Measurements from ENCODE around the gene FOXO3. TPM values are rescaled to one million over a fixed set of nuclear protein-coding genes. Genes with fewer than 3 reads are reported as not detected.

Gene FOXO3
- polyA plus RNA-seq, 1 donor (not counting 4 experiments of a cell fraction or from before 2014, with no cell fraction given), result 17.6 TPM

DNA sequence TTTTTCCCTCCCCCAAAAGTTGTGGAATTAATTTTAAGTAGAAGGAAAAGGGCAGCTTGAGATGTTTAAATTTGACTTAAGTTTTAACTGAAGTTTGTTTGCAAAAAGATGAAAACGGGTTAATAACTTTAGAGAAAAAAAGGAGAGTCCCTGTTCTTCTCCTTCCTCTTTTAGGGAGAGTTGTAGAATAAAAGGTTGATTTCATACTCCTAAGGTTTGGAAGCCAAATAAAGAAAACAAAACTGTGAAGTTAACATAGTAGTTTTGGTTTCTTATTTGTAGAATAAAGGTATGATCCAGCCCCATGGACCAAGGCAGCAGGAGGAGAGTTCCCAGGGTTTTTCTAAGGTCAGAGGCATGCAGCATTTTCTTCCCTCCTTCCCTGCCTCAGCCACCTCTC lies 33.4 kb downstream of the FOXO3 start:
- DNase-seq (ENCODE audit: low read depth, low spot score) (no peak), FAIRE-seq (no peak)
- Histone ChIP-seq H3K9ac (ENCODE audit: control insufficient read depth, extremely low read depth, insufficient read depth, low read length) (no peak overlapping the region), H3K27ac (ENCODE audit: control insufficient read depth, insufficient read depth, low read length) (no peak overlapping the region), H3K9me3 (ENCODE audit: control insufficient read depth, low read depth, low read length) (no peaks in the 10 kb centered on the region), H3K79me2 (ENCODE audit: control insufficient read depth, insufficient read depth, low read length) (peaks cover 76% of the 10 kb centered on the region), H3K27me3 (ENCODE audit: control insufficient read depth, extremely low read depth, insufficient read depth, low read length) (no peaks in the 10 kb centered on the region), H3K4me2 (ENCODE audit: control insufficient read depth, extremely low read depth, insufficient read depth, low read depth, low read length) (peak overlapping the region; percentile 8), H3K9me1 (ENCODE audit: control insufficient read depth, extremely low read depth, insufficient read depth, low read length) (no peaks in the 10 kb centered on the region), H3K36me3 (ENCODE audit: control insufficient read depth in 2 of 2, extremely low read depth in 1 of 2, insufficient read depth in 2 of 2, low read length in 2 of 2) (peaks cover 0 to 3% of the 10 kb centered on the region in 2 experiments), H3K4me3 (ENCODE audit: control insufficient read depth in 2 of 3, extremely low read depth in 1 of 3, insufficient read depth in 2 of 3, low read depth in 1 of 3, low read length in 3 of 3) (no peak overlapping the region), H4K20me1 (ENCODE audit: control insufficient read depth, extremely low read depth, insufficient read depth, low read length) (peaks cover 4% of the 10 kb centered on the region), H2AFZ (ENCODE audit: control insufficient read depth, low read length) (no peak overlapping the region), H3K4me1 (ENCODE audit: control insufficient read depth, extremely low read depth, insufficient read depth, low read length) (peaks cover 63% of the 10 kb centered on the region)
- dilution Hi-C loops (cut with MboI; ENCODE audit: extremely low pct_ligation_motif_present, low sequenced_read_pairs), result no loop called here
- TF ChIP-seq, protein P1, sequence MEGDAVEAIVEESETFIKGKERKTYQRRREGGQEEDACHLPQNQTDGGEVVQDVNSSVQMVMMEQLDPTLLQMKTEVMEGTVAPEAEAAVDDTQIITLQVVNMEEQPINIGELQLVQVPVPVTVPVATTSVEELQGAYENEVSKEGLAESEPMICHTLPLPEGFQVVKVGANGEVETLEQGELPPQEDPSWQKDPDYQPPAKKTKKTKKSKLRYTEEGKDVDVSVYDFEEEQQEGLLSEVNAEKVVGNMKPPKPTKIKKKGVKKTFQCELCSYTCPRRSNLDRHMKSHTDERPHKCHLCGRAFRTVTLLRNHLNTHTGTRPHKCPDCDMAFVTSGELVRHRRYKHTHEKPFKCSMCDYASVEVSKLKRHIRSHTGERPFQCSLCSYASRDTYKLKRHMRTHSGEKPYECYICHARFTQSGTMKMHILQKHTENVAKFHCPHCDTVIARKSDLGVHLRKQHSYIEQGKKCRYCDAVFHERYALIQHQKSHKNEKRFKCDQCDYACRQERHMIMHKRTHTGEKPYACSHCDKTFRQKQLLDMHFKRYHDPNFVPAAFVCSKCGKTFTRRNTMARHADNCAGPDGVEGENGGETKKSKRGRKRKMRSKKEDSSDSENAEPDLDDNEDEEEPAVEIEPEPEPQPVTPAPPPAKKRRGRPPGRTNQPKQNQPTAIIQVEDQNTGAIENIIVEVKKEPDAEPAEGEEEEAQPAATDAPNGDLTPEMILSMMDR (optimal IDR thresholded peaks at IDR 0.05 in 1 of 3, IDR thresholded peaks at IDR 0.05 in 1 of 3, conservative IDR thresholded peaks at IDR 0.05 in 1 of 3; ENCODE audit: extremely low read depth in 1 of 3, insufficient read depth in 2 of 3, low read length in 3 of 3), result no peak
- no peak for TF ChIP-seq EZH2 (IDR thresholded peaks at IDR 0.05; ENCODE audit: low read length)

DNA sequence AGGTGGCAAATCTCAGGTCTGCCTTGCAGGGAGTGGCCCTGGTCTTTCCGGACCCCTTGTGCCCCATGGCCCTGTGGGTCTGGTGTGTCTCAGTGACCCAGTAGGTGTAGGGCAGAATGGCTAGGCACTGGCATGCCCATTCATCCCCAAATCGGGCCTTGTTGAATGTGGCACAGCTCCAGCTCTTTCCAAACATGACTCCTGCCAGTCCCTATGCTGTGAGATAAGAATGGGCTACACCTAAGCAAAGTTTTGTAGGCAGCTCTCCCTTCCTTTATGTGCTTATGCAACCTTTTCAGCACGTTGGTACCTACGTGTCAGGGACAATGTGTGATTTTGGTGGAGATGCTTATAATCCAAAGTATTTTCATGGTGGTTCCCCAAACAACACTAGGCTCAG lies 33.9 kb downstream of the FOXO3 start:
- TF ChIP-seq, protein P1 (optimal IDR thresholded peaks at IDR 0.05 in 1 of 3, IDR thresholded peaks at IDR 0.05 in 1 of 3, conservative IDR thresholded peaks at IDR 0.05 in 1 of 3; ENCODE audit: extremely low read depth in 1 of 3, insufficient read depth in 2 of 3, low read length in 3 of 3), result no peak
- no peak for TF ChIP-seq EZH2 (IDR thresholded peaks at IDR 0.05; ENCODE audit: low read length)
- peaks cover 58% of the 10 kb centered on the region for H3K4me1 ChIP-seq (ENCODE audit: control insufficient read depth, extremely low read depth, insufficient read depth, low read length)
- dilution Hi-C loops (cut with MboI; ENCODE audit: extremely low pct_ligation_motif_present, low sequenced_read_pairs), result no loop called here

More for the DNA sequence above, 33.9 kb downstream of the FOXO3 start:
- Histone ChIP-seq H3K79me2 (ENCODE audit: control insufficient read depth, insufficient read depth, low read length) (peaks cover 81% of the 10 kb centered on the region), H2AFZ (ENCODE audit: control insufficient read depth, low read length) (no peak overlapping the region), H3K4me2 (ENCODE audit: control insufficient read depth, extremely low read depth, insufficient read depth, low read depth, low read length) (peak overlapping the region; percentile 8), H3K36me3 (ENCODE audit: control insufficient read depth in 2 of 2, extremely low read depth in 1 of 2, insufficient read depth in 2 of 2, low read length in 2 of 2) (peaks cover 0 to 3% of the 10 kb centered on the region in 2 experiments), H3K27me3 (ENCODE audit: control insufficient read depth, extremely low read depth, insufficient read depth, low read length) (no peaks in the 10 kb centered on the region), H3K9me3 (ENCODE audit: control insufficient read depth, low read depth, low read length) (no peaks in the 10 kb centered on the region), H3K9ac (ENCODE audit: control insufficient read depth, extremely low read depth, insufficient read depth, low read length) (no peak overlapping the region), H3K27ac (ENCODE audit: control insufficient read depth, insufficient read depth, low read length) (no peak overlapping the region), H4K20me1 (ENCODE audit: control insufficient read depth, extremely low read depth, insufficient read depth, low read length) (peaks cover 2% of the 10 kb centered on the region), H3K4me3 (ENCODE audit: control insufficient read depth in 2 of 3, extremely low read depth in 1 of 3, insufficient read depth in 2 of 3, low read depth in 1 of 3, low read length in 3 of 3) (no peak overlapping the region), H3K9me1 (ENCODE audit: control insufficient read depth, extremely low read depth, insufficient read depth, low read length) (no peaks in the 10 kb centered on the region)
- FAIRE-seq (no peak), DNase-seq (ENCODE audit: low read depth, low spot score) (no peak)
